Eye (tissue), 1 donor: Measurements from ENCODE around the gene DBNDD1.

Experiments used
- DNase-seq: peaks from one replicate; pipeline ENCODE4 v3.0.0-alpha.2; 2015

DBNDD1 gene

GRCh38 chr16:89958068-89958467 is 61.2 kb downstream of the DBNDD1 start:
- peak; percentile 74 for DNase-seq

GRCh38 chr16:89957216-89957785 is 62.0 kb downstream of the DBNDD1 start:
- no peak for DNase-seq

- no peak for DNase-seq
Measured at GRCh38 chr16:89956505-89957215, 62.6 kb downstream of the DBNDD1 start.

GRCh38 chr16:89955001-89955685 is 64.1 kb downstream of the DBNDD1 start:
- no peak for DNase-seq
